HG02840 (cell line): ENCODE measurements around the gene TSTD1.
"Not testable (repeated sequence)": the region's sequence is repeated elsewhere in the genome, so short reads cannot be mapped to it uniquely, and the experiment has no call there.

ENCODE experiments used
- ATAC-seq: cut with Tn5 transposase; IDR thresholded peaks from one replicate; pipeline ENCODE4 v1.9.1; 2021; ENCODE audit warnings: mild to moderate bottlenecking, moderate library complexity, moderate number of reproducible peaks; ENCODE audit not compliant: unreplicated experiment, low FRiP score

Gene TSTD1

DNA sequence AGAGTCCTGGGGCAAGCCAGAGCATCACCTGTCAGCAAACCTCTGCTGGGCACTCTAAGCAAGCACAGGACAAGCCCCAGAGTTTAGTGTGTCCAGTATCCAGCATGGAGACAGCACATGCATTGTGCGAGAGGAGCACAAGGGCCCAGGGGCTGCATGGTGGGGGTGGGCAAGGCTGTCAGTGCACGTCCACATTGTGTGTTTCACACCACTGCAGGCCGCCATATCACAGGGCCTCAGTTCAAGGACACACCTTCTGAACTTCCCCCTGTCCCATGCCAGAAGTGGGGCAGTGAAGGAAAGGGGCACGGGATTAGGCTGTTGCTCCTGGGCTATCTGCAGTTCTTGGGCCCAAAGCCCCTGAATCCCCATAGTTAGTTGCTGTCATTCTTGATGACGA lies 782 bp upstream of the TSTD1 start:
- no peak for ATAC-seq

DNA sequence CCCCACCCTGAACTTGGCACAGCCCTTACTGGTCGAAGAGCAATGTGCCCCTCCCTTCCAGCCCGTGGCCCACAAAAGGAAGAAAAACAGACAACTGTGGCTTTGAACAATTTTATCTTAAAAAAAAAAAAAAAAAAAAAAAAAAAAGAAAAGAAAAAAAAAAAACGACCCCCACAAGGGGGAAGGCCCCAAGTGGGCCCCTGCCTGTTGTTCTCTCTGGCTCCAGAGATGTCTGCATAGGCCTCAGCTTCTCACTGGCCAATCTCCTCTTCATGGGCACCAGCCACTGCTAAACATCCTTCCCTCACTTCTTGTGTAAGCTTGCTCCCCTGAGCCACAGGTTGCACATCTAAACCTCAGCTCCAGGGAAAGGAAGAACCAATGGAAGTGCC lies 386 bp upstream of the TSTD1 start:
- no peak for ATAC-seq

DNA sequence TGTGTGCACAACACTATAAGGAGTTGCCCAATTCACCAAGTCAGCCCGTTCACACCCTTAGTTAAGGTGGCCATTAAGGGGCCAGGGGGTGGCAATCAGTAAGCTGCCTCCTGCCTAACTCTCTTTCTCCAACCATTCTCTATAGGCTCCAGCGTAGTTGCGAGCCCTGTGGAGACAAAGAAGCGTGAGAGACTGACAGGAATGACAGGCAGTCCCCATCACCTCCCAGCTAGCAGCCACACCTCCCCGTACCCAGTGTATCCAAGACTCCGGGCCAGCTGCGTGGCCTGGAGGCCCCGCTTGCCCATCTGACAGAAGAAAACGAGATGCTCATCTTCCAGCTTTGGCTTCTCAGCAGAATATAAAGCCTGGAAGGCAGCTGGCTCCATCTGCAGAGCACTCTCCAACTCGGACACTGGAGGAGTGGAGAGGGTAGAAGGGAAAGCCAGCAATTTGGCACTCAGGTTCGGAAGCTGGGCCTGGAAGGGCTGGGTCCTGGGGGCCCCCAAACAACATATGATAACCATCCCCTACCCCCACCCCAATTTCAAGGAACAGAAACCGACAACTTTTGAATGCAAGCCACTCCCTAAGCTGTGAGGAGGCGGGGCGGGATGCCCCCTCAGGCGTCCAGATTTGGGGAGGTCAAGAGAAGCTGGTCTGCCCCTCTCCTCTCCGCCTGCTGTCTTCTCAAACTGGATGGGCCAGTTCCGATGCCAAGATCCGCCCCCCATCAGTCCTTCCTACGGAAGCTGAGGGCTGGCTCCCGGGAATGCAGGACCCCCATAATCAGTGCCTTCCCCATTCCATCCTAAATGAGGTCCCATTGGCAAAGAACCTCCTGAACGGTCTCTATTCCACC lies 872 bp downstream of the TSTD1 start:
- no peak for ATAC-seq

DNA sequence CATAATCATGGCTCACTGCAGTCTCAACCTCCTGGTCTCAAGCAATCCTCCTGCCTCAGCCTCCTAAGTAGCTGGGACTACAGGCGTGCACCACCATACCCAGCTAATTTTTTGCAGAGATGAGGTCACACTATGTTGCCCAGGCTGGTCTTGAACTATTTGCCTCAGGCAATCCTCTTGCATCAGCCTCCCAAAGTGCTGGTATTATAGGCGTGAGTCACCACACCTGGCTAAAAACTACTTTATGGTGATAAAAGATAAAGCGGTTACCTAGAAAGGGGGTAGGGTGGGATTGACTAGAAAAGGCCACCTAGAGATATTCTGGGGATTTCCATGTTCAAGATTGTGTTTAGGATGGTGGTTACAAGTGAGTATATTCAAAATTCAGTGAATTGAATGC lies 5.0 kb downstream of the TSTD1 start:
- no peak for ATAC-seq

DNA sequence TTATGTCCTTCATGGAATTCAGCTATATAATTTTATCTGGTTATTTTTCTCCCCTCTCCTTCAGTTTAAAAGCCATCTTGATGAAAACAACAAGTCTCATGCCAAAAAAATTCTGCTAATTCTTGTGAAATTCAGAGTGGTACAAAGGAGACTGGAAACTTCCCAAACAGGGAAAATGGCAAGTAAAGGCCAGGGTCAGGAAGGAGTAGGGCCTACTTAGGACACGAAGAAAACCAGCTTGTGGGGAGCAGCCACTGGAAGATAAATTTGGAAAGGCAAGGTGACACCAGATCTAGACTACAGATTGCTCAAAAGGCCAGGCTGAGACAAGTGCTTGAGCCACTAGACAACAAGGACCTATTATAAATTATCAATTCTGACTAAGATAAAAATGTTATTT lies 6.4 kb downstream of the TSTD1 start:
- ATAC-seq, result no peak

DNA sequence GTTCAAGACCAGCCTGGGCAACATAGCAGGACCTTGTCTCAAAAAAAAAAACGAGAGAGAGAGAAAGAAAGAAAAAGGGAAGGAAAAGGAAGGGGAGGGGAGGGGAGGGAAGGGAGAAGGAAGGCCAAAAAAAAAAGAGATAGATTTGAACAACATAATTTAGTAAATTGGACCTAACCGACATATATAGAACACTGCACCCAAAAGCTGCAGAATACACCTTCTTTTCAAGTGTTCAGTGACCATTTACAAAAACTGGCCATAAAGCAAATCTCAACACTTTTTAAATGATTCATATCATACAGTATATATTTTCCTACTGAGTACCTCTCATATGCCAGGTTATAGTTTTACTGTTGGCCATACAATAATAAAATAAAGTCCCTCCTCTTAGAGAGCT lies 6.9 kb downstream of the TSTD1 start:
- ATAC-seq, result no peak

DNA sequence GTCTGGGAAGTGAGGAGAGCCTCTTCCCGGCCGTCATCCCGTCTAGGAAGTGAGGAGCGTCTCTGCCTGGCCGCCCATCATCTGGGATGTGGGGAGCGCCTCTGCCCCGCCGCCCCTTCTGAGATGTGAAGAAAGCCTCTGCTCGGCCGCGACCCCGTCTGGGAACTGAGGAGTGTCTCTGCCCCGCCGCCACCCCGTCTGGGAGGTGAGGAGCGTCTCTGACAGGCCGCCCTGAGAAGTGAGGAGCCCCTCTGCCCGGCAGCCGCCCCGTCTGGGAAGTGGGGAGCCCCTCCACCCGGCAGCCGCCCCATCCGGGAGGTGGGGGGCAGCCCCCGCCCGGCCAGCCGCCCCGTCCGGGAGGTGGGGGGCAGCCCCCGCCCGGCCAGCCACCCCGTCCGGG lies 9.3 kb downstream of the TSTD1 start:
- ATAC-seq, result not testable (repeated sequence)

DNA sequence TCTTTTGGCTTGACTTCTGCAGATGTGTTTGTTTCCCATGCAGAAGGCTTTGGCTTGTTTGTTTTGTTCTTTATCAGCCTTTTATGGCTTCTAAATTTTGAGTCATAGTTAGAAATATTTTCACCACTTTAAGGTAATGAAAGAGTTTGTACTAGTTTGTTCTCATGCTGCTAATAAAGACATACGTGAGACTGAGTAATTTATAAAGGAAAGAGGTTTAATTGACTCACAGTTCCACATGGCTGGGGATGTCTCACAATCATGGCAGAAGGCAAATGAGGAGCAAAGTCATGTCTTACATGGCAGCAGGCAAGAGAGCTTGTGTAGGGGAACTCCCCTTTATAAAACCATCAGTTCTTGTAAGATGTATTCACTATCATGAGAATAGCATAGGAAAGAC lies 11.8 kb downstream of the TSTD1 start:
- ATAC-seq, result not testable (repeated sequence)

DNA sequence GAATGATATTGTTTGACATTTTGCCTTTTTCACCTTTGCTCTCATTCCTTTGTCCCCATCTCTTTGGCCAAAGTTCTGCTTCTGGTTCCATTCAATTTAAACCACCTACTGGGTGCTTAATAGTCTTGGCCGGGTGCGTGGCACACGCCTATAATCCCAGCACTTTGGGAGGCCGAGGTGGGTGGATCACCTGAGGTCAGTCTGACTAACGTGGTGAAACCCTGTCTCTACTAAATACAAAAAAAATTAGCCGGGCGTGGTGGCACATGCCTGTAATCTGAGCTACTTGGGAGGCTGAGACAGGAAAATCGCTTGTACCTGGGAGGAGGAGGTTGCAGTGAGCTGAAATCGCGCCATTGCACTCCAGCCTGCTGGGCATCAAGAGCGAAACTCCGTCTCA lies 16.3 kb downstream of the TSTD1 start:
- ATAC-seq, result not testable (repeated sequence)

DNA sequence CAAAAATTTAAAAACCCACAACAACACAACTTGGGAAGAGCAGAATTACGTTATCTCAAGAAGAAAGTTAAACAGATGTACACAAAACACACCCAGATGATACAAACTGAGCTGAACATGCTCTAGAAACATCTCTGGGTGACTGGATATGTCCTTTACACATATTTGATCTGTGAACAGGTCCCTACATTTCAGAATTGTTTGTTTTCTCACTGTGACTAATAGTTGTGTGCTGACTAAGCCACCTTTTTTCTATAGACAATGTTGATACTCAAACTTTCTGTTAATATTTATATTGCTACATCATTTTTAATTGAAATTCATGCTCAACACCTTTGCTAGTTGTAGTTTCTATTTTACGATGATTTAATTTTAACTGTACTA lies 16.8 kb downstream of the TSTD1 start:
- ATAC-seq, result no peak

DNA sequence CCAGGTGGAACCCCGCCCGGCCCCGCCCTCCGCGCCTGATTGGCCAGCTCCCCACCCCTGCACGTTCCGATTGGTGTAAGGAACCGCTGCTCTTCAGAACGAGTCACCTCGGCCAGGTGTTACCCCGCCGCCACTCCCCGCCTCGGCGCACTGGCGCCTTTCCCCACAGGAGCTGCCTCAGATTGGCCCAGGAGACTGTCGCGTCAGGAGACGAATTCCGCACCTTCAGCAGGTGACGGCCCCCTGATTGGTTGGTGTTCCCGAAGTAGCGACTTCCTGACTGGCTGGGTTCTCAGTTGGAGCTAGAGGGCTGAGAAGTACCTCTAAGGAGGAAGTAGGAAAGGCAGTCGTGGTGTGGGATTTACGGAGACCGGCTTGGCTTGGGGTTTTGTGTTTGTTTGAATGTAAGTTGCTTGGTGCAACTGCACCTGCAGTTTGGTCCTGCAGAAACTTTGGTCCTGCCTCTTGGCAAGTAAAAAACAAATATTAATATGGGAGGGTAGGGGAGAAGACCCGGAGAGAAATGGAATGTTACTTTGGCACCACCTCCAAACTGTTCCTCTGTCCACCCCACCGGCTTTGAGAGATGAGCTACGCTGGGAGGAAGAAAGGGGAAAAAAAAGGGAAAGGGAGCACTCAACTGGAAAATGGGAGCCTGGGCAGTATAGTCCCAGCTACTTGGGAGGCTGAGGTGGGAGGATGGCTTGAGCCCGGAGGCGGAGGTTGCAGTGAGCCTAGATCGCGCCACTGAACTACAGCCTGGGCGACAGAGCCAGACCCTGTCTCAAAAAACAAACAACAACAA lies 17.4 kb downstream of the TSTD1 start:
- ATAC-seq, result peak; percentile 86

DNA sequence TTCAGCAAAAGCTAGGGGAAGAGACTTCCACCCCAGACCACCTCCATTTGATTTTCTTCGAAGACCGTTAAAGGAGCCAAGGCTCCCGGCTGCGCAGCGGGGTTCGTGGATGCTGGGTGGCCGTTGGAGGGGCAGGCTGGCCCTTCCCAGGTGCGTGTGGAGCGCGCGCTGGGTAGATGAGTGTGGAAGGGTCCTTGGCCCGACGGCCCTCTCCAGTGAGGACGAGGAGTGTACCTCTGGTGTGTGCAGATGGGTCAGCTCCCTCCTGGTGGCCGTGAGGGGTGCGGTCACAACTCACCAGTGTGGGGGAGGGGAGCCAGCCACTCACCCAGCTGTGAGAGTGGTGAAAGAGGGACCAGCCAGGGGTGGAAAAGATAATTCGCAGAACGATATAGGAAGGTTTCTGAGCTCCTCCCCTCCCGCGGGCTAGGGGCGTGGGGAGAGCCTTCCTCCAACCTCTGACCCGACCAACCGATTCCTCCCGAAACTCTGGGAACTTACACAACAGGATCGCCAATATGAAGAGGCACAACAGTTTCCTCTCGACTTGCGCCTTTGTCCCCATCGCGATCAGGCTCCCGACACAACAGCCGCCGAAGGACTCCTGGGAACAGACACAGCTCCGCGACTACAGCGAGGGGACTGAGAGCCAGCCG lies 18.1 kb downstream of the TSTD1 start, which contains the start of gene F11R:
F11R (minus strand) TSS at position 644 of the 656 bp plus-strand sequence; CDS start at position 565, 79 bp downstream.
- peak; percentile 32 for ATAC-seq

DNA sequence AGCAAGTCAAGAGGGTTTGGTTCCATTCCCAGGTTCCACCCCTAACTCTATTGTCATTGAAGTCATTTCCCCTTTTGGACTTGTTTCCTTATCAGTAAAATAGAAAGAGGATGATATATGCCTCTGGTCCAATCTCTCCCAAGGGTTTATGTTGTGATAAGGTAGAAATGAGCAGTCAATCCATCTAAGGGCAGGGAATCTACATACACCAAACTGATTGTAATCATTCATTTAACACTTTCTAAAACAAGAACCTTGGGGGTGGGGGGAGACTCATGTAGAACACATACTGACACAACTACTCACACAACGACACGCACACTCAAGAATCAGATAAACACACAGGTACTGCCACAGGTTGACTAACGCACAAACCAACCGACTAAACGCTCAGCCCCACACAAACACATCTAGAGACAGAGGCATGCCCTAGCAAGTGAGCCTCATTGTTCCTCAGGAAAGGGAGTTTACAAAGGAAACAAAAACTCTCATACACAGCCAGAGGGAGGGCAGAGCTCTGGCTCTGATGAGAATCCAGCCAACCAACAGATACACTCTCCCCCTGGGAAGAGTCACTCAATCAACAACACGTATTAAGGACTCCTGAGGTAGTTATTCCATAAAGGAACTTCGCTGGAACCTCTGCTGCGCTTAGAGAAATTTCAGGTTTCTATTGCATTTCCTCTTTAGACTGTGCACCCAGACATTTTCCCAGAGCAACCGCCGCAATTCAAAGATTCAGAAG lies 18.8 kb downstream of the TSTD1 start:
- no peak for ATAC-seq

DNA sequence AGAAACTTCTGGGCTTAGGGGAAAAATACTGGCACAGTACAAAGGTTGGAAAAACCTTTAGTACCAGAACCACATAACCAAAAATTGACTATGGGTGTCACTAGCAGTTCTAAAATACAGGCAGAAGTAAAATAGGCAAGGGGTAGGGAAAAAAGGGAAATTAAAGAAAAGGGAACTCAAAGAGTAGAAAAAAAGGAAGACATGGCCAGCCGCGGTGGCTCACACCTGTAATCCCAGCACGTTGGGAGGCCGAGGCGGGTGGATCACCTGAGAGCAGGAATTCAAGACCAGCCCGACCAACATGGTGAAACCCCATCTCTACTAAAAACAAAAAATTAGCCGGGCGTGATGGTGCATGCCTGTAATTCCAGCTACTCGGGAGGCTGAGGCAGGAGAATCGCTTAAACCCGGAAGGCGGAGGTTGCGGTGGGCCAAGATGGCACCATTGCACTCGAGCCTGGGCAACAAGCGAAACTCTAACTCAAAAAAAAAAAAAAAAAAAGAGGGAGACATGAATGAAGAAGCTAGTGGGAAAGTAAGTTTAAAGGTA lies 19.6 kb downstream of the TSTD1 start:
- ATAC-seq, result not testable (repeated sequence)

DNA sequence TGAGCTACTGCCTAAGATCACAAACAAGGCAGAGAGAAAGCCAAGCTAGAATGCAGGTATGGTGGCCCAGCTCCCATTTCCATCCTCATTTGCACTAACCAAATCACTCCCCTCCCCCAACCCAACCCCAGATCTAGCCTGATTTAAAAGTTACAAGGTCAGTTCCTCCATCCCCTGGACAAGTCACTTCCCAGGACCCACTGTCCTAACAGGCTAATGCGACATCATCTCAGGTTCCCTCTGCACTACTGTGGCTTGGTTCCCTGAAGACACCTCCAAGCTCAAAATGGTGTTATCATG lies 20.2 kb downstream of the TSTD1 start:
- ATAC-seq, result no peak

DNA sequence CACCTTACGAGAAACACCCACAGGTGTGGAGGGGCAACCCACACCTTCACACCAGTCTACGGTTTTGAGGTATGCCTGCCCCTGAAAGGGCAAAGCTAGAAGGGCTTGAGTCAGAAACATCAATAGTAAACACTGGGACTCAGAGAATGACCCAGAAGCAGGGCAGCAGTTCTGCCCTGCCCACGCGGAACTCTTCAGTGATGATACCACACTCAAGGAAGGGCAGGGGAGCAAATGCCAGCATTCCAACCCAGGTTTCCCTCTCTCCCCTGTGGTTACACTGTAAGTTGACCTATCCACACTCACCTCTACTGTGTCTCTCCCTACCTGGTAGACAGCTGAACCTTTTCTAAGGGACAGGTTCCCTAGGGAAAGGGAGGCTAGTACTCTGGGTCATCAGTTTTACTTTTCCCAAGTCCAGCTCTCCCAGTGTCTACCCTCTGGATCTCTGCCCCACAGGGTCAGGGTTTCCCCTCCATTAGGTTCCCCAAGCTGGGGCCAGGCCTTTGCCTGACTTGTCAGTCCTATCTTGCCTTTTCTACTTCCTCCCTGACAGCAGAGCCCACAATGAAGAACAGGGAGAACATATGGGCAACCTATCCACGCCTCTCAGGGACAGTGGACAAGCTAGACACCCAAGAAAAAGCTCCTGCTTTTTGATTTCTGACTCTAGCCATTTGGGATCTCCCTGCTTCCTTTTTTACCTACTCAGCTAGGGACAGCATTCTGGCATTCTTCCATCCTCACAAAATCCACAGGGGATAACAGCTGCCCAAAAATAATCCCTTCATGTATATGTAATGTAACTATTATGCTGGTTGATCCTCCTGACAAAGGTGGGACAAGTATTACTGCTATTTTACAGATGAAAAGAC lies 20.8 kb downstream of the TSTD1 start:
- ATAC-seq, result no peak

DNA sequence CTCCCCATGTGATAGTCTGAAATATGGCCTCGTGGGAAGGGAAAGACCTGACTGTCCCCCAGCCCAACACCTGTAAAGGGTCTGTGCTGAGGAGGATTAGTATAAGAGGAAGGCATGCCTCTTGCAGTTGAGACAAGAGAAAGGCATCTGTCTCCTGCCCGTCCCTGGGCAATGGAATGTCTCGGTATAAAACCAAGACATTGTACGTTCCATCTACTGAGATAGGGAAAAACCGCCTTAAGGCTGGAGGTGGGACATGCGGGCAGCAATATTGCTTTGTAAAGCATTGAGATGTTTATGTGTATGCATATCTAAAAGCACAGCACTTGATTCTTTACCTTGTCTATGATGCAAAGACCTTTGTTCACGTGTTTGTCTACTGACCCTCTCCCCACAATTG lies 21.6 kb downstream of the TSTD1 start:
- ATAC-seq, result not testable (repeated sequence)

DNA sequence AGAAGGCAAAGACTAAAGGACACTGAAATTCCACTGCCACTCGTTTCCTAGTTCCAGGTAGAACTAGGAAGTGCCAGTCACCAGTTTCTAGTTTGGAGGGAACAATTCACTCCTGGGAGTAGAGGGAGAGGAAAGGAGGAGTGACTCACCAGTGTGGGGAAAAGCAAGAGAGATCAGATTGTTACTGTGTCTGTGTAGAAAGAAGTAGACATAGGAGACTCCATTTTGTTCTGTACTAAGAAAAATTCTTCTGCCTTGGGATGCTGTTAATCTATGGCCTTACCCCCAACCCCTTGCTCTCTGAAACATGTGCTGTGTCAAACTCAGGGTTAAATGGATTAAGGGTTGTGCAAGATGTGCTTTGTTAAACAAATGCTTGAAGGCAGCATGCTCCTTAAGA lies 22.1 kb downstream of the TSTD1 start:
- not testable (repeated sequence) for ATAC-seq

DNA sequence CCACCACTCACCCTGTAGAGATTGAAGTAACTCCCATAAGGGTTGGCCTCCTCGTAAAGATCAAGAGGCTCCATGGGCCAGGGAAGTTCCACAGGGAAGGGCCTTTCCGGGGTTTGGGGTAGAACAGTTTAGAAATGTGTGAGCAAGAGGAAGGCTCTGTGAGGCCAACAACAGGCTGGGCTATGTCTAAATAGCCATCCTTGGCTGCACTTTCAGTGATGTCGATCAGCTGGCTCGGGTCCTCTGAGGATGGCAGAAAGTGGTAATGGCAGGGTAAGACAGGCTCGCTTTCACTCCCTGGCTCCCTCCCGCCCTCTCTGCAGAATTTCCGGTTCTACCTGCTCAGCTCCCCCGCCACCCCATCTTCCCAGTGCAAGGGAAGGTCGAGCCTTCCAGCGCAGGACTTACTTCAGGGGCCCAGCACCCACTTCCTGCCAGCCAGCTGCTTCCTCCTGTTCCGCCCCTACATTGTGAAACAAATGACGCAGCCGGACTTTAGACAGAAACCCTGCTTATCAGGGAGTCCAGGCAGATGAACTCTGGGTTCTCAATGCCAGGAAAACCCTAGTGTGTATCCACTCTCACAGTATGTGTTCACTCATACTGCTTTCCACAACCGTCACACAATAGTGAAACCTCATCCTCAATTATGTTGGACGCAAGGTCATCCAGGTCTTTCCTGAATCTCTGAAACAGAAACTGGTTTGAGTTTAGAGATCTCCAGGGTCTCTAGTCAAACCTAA lies 25.1 kb downstream of the TSTD1 start:
- peak; percentile 83 for ATAC-seq
